T-cell (primary cell): Measurements from ENCODE around the gene FOXN3. TPM values are rescaled to one million over a fixed set of nuclear protein-coding genes. Genes with fewer than 3 reads are reported as not detected.

Source experiments
- ATAC-seq, 4 experiments: fragments of 200-7000 bp in 3 of 4; fragments of 150-1000 bp in 1 of 4; cut with Tn5 transposase; replicated peaks in 1 of 4; 1 replicate in 3 of 4; 2 replicates in 1 of 4; pipeline ENCODE4 v1.10.0; 2021; ENCODE audit warnings: moderate library complexity in 3 of 4, mild to moderate bottlenecking in 2 of 4, moderate number of reproducible peaks in 1 of 4
- CTCF ChIA-PET, 2 donors: fragments of 300-600 bp; sonication (Branson Sonifier 250); formaldehyde crosslinking; loops; one replicate each; lab custom pipeline; 2022; ENCODE audit warnings: antibody characterized with exemption in 2 of 2; lab: Charles Lee
- POLR2A ChIA-PET, 2 donors: fragments of 300-600 bp; sonication (Branson Sonifier 250); formaldehyde crosslinking; loops; one replicate each; lab custom pipeline; 2022; ENCODE audit warnings: antibody characterized with exemption in 2 of 2; lab: Charles Lee
- DNase-seq, 35 experiments: peaks; one replicate each; pipeline versions ENCODE4 v3.0.0 to v3.0.0-alpha.2; 2013 to 2023
- H3K27ac ChIP-seq: one replicate; pipeline ENCODE4 v1.5.1; 2013; ENCODE audit warnings: low read length
- H3K27me3 ChIP-seq, 2 experiments: replicated peaks in 1 of 2; 1 replicate in 1 of 2; 2 replicates in 1 of 2; pipeline versions ENCODE4 v1.6.1 to v1.7.0; 2013; ENCODE audit warnings: low read length in 1 of 2, mixed read lengths in 1 of 2; ENCODE audit not compliant: control insufficient read depth in 2 of 2, insufficient read depth in 2 of 2; ENCODE audit errors: extremely low read depth in 1 of 2
- H3K36me3 ChIP-seq, 2 donors: 1 replicate in 1 of 2; 2 replicates in 1 of 2; pipeline versions ENCODE4 v1.6.1 to v1.7.0; 2013; ENCODE audit warnings: low read length in 1 of 2; ENCODE audit not compliant: control insufficient read depth in 2 of 2, insufficient read depth in 1 of 2; ENCODE audit errors: extremely low read depth in 1 of 2
- H3K4me1 ChIP-seq, 2 experiments: 1 replicate in 1 of 2; 2 replicates in 1 of 2; pipeline versions ENCODE4 v1.6.1 to v1.7.0; 2013; ENCODE audit warnings: low read length in 2 of 2, mixed read lengths in 1 of 2; ENCODE audit not compliant: insufficient read depth in 2 of 2, control insufficient read depth in 1 of 2; ENCODE audit errors: extremely low read depth in 1 of 2
- H3K4me3 ChIP-seq, 2 donors: 1 replicate in 1 of 2; 2 replicates in 1 of 2; pipeline versions ENCODE4 v1.5.1 to v1.7.0; 2013; ENCODE audit warnings: mild to moderate bottlenecking in 2 of 2, low read length in 1 of 2, moderate library complexity in 1 of 2; ENCODE audit not compliant: control insufficient read depth in 1 of 2; ENCODE audit errors: extremely low read depth in 1 of 2
- H3K9me3 ChIP-seq: 2 replicates; pipeline ENCODE4 v1.7.0; 2013
- H3K27ac Mint-ChIP-seq, 2 donors: one replicate each; pipeline ENCODE4 v1.8.0; 2020 to 2021; ENCODE audit warnings: mild to moderate bottlenecking in 2 of 2, mixed read lengths in 2 of 2
- H3K27me3 Mint-ChIP-seq, 2 donors: one replicate each; pipeline ENCODE4 v1.8.0; 2021 to 2022; ENCODE audit warnings: mixed read lengths in 2 of 2
- H3K36me3 Mint-ChIP-seq: one replicate; pipeline ENCODE4 v1.8.0; 2021; ENCODE audit warnings: mixed read lengths
- H3K4me1 Mint-ChIP-seq, 3 donors: one replicate each; pipeline ENCODE4 v1.8.0; 2020 to 2022; ENCODE audit warnings: mixed read lengths in 3 of 3, mild to moderate bottlenecking in 1 of 3
- H3K4me3 Mint-ChIP-seq, 3 donors: one replicate each; pipeline ENCODE4 v1.8.0; 2020 to 2022; ENCODE audit warnings: mild to moderate bottlenecking in 3 of 3, mixed read lengths in 3 of 3, moderate library complexity in 3 of 3
- H3K9me3 Mint-ChIP-seq, 3 donors: one replicate each; pipeline ENCODE4 v1.8.0; 2020 to 2022; ENCODE audit warnings: mixed read lengths in 3 of 3
- WGBS: methylation state at CpG from one replicate; pipeline ENCODE4 v1.1.5; 2013; ENCODE audit warnings: missing lambda C conversion rate; ENCODE audit not compliant: insufficient coverage; 5-methylcytosine and 5-hydroxymethylcytosine counted together
- total RNA-seq, 35 experiments: library from RNA in 6 of 35; stranded (reverse) in 6 of 35; fragments of 120-200 nt in 1 of 35; gene quantifications; one replicate each; pipeline versions ENCODE4 v1.2.1 to v1.2.4 and lab custom pipeline; 2013 to 2026

The FOXN3 gene
- total RNA-seq, 5 donors from 2014 or later (not counting 1 experiment from before 2014, with no cell fraction given), result 92.8 to 176 (median 103) TPM

DNA sequence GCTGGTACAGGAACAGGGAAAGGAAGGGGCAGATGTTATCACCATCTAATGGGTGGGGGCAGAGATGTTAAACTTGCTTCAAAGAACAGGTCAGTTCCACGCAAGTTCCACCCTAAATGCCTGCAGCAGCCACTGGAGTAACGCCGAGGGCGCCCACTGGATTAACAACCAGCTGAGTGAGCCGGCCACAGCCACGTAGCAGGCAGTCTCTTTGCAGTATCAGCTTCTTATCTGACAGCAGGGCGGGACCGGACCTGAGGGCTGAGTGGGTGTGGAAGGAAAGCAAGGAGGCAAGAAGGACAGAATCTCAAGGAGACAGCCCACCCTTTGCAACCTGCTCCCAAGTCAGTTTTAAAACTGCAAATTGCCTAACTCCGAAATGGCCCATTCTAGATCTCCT is 38.4 kb upstream of the FOXN3 start:
- H3K36me3 Mint-ChIP-seq, result peaks cover 24% of the 10 kb centered on the region
- H3K4me1 Mint-ChIP-seq, result peaks cover 32 to 44% (median 41%) of the 10 kb centered on the region in 3 donors
- Histone ChIP-seq H3K4me1 (no peaks in the 10 kb centered on the region), H3K9me3 (no peaks in the 10 kb centered on the region), H3K27ac (no peak overlapping the region), H3K36me3 (peaks cover 9 to 21% of the 10 kb centered on the region in 2 donors), H3K4me3 (no peak overlapping the region), H3K27me3 (no peaks in the 10 kb centered on the region)
- ATAC-seq (no peak), DNase-seq (no peak)
- CTCF ChIA-PET, result interaction anchor here in 1 of 2 donors (0.6 to 0.7 kb wide), 2 partner anchors 36 to 159 kb away, joined by 4 to 11 read pairs; no protein-coding TSS in a partner anchor
- 91% methylated on average over 4 of the region's 9 CpGs for WGBS
- no peak overlapping the region for H3K4me3 Mint-ChIP-seq
- H3K27me3 Mint-ChIP-seq, result no peaks in the 10 kb centered on the region
- no peak overlapping the region for H3K27ac Mint-ChIP-seq
- H3K9me3 Mint-ChIP-seq, result no peaks in the 10 kb centered on the region
- POLR2A ChIA-PET, result no interaction called here

DNA sequence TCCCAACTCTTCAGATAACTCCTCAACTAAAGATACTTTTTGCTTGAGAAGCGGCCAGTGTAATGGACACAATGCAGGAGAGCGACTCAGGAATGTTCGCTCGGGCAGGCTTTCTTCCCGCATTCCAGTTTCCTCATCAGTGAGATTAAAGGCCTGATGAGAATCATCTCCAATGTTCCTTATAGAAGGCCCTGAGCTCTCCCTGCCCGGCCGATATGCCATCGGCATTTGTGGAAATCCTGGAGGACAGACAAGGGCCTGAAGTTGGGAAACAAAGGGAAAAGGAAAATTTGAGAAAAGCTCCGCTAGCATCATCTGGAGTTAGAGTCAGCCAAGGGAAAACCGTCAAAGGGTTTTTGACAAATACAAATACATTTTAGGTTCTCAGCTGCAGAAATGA is 38.0 kb upstream of the FOXN3 start:
- peaks cover 24% of the 10 kb centered on the region for H3K36me3 Mint-ChIP-seq

DNA sequence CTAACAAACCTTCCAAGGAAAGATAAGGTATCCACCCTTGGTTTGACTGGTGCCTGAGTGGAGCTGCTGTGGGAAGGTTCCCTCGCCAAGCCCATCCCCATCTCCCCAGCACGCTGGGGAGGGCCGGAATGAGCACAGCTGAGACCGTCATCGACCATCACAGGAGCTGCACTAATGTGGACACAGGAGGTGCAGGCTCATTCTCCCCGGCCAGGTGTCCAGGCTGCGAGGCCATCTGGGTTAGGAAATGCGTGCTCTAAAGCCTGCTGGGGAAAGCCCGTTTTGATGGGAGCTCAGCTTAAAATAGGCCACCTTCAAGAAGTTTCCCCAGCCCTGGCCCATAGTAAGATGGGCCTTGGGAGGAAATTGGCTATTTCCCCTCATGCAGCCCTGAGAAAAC is 35.2 kb upstream of the FOXN3 start:
- Mint-ChIP-seq H3K36me3 (peaks cover 15% of the 10 kb centered on the region), H3K27me3 (no peaks in the 10 kb centered on the region), H3K4me3 (no peak overlapping the region), H3K4me1 (peaks cover 35 to 50% (median 47%) of the 10 kb centered on the region in 3 donors), H3K9me3 (no peaks in the 10 kb centered on the region), H3K27ac (no peak overlapping the region)
- DNase-seq, result no peak
- Histone ChIP-seq H3K27ac (no peak overlapping the region), H3K9me3 (no peaks in the 10 kb centered on the region), H3K36me3 (peaks cover 8 to 16% of the 10 kb centered on the region in 2 donors), H3K27me3 (no peaks in the 10 kb centered on the region), H3K4me3 (no peak overlapping the region), H3K4me1 (peaks cover 10 to 12% of the 10 kb centered on the region in 2 experiments)
- no peak for ATAC-seq
- WGBS, result 96% methylated on average over 9 of the region's 9 CpGs
- ChIA-PET POLR2A (no interaction called here), CTCF (no interaction called here)

More for the DNA sequence above, 38.0 kb upstream of the FOXN3 start:
- no peaks in the 10 kb centered on the region for H3K4me1 ChIP-seq
- POLR2A ChIA-PET, result no interaction called here
- no peak overlapping the region for H3K4me3 ChIP-seq
- Mint-ChIP-seq H3K27me3 (no peaks in the 10 kb centered on the region), H3K4me3 (no peak overlapping the region), H3K9me3 (no peaks in the 10 kb centered on the region), H3K27ac (no peak overlapping the region), H3K4me1 (peaks cover 32 to 44% (median 40%) of the 10 kb centered on the region in 3 donors)
- H3K27me3 ChIP-seq, result no peaks in the 10 kb centered on the region
- ATAC-seq, result no peak
- CTCF ChIA-PET, result interaction anchor here in 1 of 2 donors (0.6 kb wide), 1 partner anchor 36 kb away, joined by 4 read pairs; no protein-coding TSS in a partner anchor
- peaks cover 8 to 17% of the 10 kb centered on the region in 2 donors for H3K36me3 ChIP-seq
- 90% methylated on average over 4 of the region's 10 CpGs for WGBS
- H3K9me3 ChIP-seq, result no peaks in the 10 kb centered on the region
- DNase-seq, result no peak
- H3K27ac ChIP-seq, result no peak overlapping the region

DNA sequence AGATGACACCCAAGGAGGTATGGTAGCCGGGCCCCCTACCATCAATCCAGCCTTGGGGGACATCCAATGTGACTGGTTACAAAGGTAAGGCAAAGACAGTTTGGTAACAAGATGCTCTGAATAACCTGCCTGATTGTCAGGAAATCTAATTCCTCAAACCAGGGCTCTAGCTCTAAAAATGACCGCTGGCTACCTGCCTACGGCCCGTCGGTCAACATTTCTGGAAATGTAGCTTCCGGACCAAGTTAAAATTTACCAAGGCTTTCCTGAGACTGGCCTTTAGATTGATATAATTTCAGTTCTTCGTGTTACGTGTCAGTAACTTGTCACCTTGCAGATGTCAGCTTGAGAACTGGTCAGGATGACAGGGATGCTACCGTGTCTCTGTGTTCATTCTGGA is 34.2 kb upstream of the FOXN3 start:
- no peaks in the 10 kb centered on the region for H3K9me3 ChIP-seq
- POLR2A ChIA-PET, result interaction anchor here in 1 of 2 donors (0.5 kb wide), 1 partner anchor 93 kb away, joined by 3 read pairs; no protein-coding TSS in a partner anchor
- Mint-ChIP-seq H3K4me1 (peaks cover 45 to 54% (median 49%) of the 10 kb centered on the region in 3 donors), H3K27ac (no peak overlapping the region), H3K4me3 (no peak overlapping the region), H3K36me3 (peaks cover 10% of the 10 kb centered on the region), H3K27me3 (no peaks in the 10 kb centered on the region), H3K9me3 (no peaks in the 10 kb centered on the region)
- no peaks in the 10 kb centered on the region for H3K27me3 ChIP-seq
- peaks cover 5 to 16% of the 10 kb centered on the region in 2 donors for H3K36me3 ChIP-seq
- WGBS, result 99% methylated on average over 7 of the region's 9 CpGs
- no peak for ATAC-seq
- H3K27ac ChIP-seq, result no peak overlapping the region
- CTCF ChIA-PET, result no interaction called here
- peaks cover 13 to 16% of the 10 kb centered on the region in 2 experiments for H3K4me1 ChIP-seq
- no peak for DNase-seq
- H3K4me3 ChIP-seq, result no peak overlapping the region

DNA sequence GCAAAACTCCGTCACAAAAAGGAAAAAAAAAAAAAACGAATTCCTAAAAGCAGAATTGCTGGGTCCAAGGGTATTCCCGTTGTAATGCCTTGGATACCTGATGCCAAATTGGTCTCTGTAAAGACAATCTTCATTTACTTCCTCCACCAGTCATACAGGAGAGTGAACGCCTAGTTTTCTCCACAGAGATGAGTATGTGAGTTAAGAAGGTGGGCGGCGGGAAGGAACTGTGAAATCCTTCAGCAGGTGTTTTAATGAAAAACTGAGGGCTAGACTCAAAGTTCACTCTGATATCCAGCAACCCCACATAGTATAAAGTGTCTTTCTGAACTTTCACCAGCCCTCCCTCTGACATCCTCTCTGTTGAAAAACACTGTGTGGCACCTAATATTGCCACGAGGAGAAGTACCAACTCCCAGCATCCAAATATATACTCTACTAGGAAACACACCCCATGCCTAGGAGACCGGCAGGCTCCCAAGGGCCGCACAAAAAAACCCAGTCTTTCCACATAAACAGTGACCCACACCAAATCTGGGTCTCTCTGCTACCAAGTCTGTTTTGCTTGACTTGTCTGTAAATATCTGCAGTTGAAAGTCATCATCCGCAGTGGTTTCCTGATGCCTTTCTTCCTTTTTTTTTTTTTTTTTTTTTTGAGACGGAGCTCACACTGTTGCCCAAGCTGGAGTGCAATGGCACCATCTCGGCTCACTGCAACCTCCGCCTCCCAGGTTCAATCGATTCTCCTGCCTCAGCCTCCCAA is 30.3 kb upstream of the FOXN3 start:
- H3K9me3 ChIP-seq, result no peaks in the 10 kb centered on the region
- peaks cover 32 to 44% of the 10 kb centered on the region in 2 experiments for H3K4me1 ChIP-seq
- H3K9me3 Mint-ChIP-seq, result no peaks in the 10 kb centered on the region
- H3K36me3 Mint-ChIP-seq, result peaks cover 10% of the 10 kb centered on the region
- no peak overlapping the region for H3K4me3 ChIP-seq
- H3K4me1 Mint-ChIP-seq, result peaks cover 73 to 79% (median 77%) of the 10 kb centered on the region in 3 donors
- ChIA-PET POLR2A (interaction anchor here in 1 of 2 donors (0.6 to 0.7 kb wide), 2 partner anchors 9 to 326 kb away, joined by 5 to 8 read pairs; no protein-coding TSS in a partner anchor), CTCF (interaction anchor here (0.6 to 0.7 kb wide), 3 partner anchors 14 to 111 kb away, joined by 3 to 4 read pairs (median 3); no protein-coding TSS in a partner anchor)
- H3K36me3 ChIP-seq, result peaks cover 0 to 12% of the 10 kb centered on the region in 2 donors
- peak overlapping the region; percentile 90 to 96 for H3K27ac Mint-ChIP-seq
- 60% methylated on average over 7 of the region's 14 CpGs for WGBS
- H3K27me3 ChIP-seq, result no peaks in the 10 kb centered on the region
- peak in 1 of 35 experiments; percentile 26 for DNase-seq
- ATAC-seq, result peak; percentile 50 to 72 (median 66)
- no peaks in the 10 kb centered on the region for H3K27me3 Mint-ChIP-seq
- peak overlapping the region; percentile 54 to 64 (median 59) for H3K4me3 Mint-ChIP-seq
- H3K27ac ChIP-seq, result no peak overlapping the region

DNA sequence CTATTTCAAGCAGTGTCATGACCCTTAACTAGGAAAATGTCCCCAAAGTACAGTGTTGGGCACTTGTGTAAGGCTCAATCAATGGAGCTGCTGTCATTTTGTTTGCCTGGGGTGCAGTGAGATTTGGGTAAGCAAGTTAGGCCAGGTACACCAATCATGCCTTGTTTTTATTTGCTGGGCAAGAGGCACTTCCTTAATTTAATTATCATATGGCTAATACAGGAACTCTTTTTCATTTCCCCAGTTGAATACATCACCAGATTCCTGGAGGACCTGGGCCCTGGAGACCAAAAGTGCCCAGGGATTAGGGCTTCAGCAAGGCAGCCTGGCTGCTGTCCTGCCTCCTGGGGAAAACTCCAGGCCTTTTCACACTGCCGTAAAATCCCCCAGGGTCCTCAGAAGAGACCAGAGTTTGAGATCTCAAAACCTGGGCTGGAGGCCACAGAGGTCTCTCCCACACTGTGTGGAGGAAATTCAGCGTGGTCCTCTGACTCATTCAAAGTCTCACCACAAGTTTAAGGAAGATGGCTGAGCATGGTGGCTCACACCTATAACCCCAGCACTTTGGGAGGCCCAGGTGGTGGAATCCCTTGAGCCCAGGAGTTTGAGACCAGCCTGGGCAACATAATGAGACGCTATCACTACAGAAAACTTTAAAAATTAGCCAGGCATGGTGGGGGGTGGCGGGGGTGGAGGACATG is 28.4 kb upstream of the FOXN3 start:
- POLR2A ChIA-PET, result no interaction called here
- Mint-ChIP-seq H3K36me3 (peaks cover 4% of the 10 kb centered on the region), H3K27me3 (no peaks in the 10 kb centered on the region), H3K4me1 (peaks cover 76 to 85% (median 79%) of the 10 kb centered on the region in 3 donors), H3K27ac (peak overlapping the region; percentile 73 to 84), H3K4me3 (peak overlapping the region in 1 of 3 donors; percentile 13), H3K9me3 (no peaks in the 10 kb centered on the region)
- no CpG with 5 or more reads among the region's 4 CpGs for WGBS
- CTCF ChIA-PET, result interaction anchor here (0.6 kb wide), 2 partner anchors 10 to 11 kb away, joined by 3 to 5 read pairs; no protein-coding TSS in a partner anchor
- Histone ChIP-seq H3K9me3 (no peaks in the 10 kb centered on the region), H3K27ac (no peak overlapping the region), H3K4me3 (no peak overlapping the region), H3K27me3 (no peaks in the 10 kb centered on the region), H3K36me3 (peaks cover 0 to 3% of the 10 kb centered on the region in 2 donors), H3K4me1 (peaks cover 32 to 47% of the 10 kb centered on the region in 2 experiments)
- DNase-seq (peak in 2 of 35 experiments; percentile 5 to 17), ATAC-seq (peak in 2 of 4 experiments; percentile 59 to 62)
